ENCODE results near the gene LDB2.

GRCh38 chr4:16875487-16875886 lies 23.0 kb downstream of the LDB2 start:
- no peak for TF ChIP-seq CTCF (IDR thresholded peaks at IDR 0.05; ENCODE audit: extremely low read depth in 1 of 2, insufficient read depth in 1 of 2, low read depth in 1 of 2, low read length in 2 of 2)
- no peak for TF ChIP-seq EZH2 (IDR thresholded peaks at IDR 0.05; ENCODE audit: borderline replicate concordance, low read depth, low read length, severe bottlenecking)
- TF ChIP-seq POLR2AphosphoS5 (IDR thresholded peaks at IDR 0.05; ENCODE audit: insufficient read depth, low read depth, low read length), result no peak
- TF ChIP-seq MAX (IDR thresholded peaks at IDR 0.05; ENCODE audit: insufficient read depth, insufficient read length), result no peak
